Activated T-helper 1 cell treated with Interleukin-2 at 50 U/mL for 16 hours (primary cell): ENCODE results near the gene NFATC1.

Source experiments
- DNase-seq: peaks from one replicate; pipeline ENCODE4 v3.0.0-alpha.2; 2020; ENCODE audit warnings: low read depth

NFATC1 gene

GRCh38 chr18:79458131-79458838 is 62.6 kb downstream of the NFATC1 start:
- DNase-seq: no peak

- no peak for DNase-seq
These were observed 63.4 kb downstream of the NFATC1 start for GRCh38 chr18:79458917-79459803.

GRCh38 chr18:79459946-79460480 is 64.3 kb downstream of the NFATC1 start:
- DNase-seq: no peak

GRCh38 chr18:79460481-79461300 is 65.0 kb downstream of the NFATC1 start:
- DNase-seq: no peak

GRCh38 chr18:79461627-79462026 is 65.9 kb downstream of the NFATC1 start:
- DNase-seq: no peak

- DNase-seq: no peak
These were observed 67.8 kb downstream of the NFATC1 start for GRCh38 chr18:79463424-79463960.

GRCh38 chr18:79465392-79465991 is 69.8 kb downstream of the NFATC1 start:
- DNase-seq: no peak

- no peak for DNase-seq
These were observed 70.9 kb downstream of the NFATC1 start for GRCh38 chr18:79466591-79466990.

- no peak for DNase-seq
These were observed 71.4 kb downstream of the NFATC1 start for GRCh38 chr18:79467126-79467525.

GRCh38 chr18:79468119-79468789 is 72.5 kb downstream of the NFATC1 start:
- DNase-seq: no peak

GRCh38 chr18:79469309-79469708 is 73.6 kb downstream of the NFATC1 start:
- no peak for DNase-seq

- DNase-seq: no peak
These were observed 74.2 kb downstream of the NFATC1 start for GRCh38 chr18:79469751-79470505.

- DNase-seq: no peak
These were observed 74.8 kb downstream of the NFATC1 start for GRCh38 chr18:79470547-79470946.

GRCh38 chr18:79471046-79471445 is 75.3 kb downstream of the NFATC1 start:
- DNase-seq: no peak

- DNase-seq: no peak
These were observed 75.9 kb downstream of the NFATC1 start for GRCh38 chr18:79471597-79471996.

- no peak for DNase-seq
These were observed 76.4 kb downstream of the NFATC1 start for GRCh38 chr18:79472176-79472575.

GRCh38 chr18:79472946-79473345 is 77.2 kb downstream of the NFATC1 start:
- DNase-seq: no peak

- DNase-seq: no peak
These were observed 80.5 kb downstream of the NFATC1 start for GRCh38 chr18:79476031-79476917.

- DNase-seq: no peak
These were observed 81.3 kb downstream of the NFATC1 start for GRCh38 chr18:79476918-79477571.
